AG09309 (cell line): ENCODE measurements around the gene NLRC3.

ENCODE experiments used
- DNase-seq: peaks from one replicate; pipeline ENCODE4 v3.0.0-alpha.2; 2010; ENCODE audit warnings: low read depth
- H3K4me3 ChIP-seq: 2 replicates; pipeline ENCODE4 v1.5.1; 2011; ENCODE audit warnings: mild to moderate bottlenecking, low read depth, low read length, moderate library complexity; ENCODE audit not compliant: control insufficient read depth
- TF ChIP-seq, protein P1 (sequence below): IDR thresholded peaks from 2 replicates; pipeline ENCODE4 v1.5.1; 2011; ENCODE audit warnings: mild to moderate bottlenecking, low read depth, low read length, inconsistent platforms; ENCODE audit not compliant: insufficient read depth, control insufficient read depth; ENCODE audit errors: missing control alignments

Gene NLRC3

GRCh38 chr16:3515897-3516296 is 61.3 kb downstream of the NLRC3 start:
- no peak for DNase-seq
- TF ChIP-seq, protein P1, sequence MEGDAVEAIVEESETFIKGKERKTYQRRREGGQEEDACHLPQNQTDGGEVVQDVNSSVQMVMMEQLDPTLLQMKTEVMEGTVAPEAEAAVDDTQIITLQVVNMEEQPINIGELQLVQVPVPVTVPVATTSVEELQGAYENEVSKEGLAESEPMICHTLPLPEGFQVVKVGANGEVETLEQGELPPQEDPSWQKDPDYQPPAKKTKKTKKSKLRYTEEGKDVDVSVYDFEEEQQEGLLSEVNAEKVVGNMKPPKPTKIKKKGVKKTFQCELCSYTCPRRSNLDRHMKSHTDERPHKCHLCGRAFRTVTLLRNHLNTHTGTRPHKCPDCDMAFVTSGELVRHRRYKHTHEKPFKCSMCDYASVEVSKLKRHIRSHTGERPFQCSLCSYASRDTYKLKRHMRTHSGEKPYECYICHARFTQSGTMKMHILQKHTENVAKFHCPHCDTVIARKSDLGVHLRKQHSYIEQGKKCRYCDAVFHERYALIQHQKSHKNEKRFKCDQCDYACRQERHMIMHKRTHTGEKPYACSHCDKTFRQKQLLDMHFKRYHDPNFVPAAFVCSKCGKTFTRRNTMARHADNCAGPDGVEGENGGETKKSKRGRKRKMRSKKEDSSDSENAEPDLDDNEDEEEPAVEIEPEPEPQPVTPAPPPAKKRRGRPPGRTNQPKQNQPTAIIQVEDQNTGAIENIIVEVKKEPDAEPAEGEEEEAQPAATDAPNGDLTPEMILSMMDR: no peak

DNA sequence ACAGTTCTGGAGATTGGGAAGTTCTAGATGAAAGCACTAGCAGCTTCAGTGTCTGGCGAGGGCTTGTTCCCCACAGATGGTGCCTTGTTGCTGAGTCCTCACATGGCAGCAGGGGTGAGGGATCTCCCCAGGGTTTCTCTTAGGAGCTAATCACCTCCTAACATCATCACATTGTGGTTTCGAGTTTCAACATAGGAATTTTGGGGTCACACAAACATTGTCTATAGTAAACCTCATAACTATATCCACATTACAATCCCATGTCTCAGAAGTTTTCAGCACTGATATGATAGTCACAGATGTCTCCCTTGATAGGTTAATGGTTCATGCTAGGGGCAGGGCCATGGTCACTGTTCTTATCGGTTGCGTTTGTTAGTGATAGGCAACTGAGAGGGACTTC is 62.6 kb downstream of the NLRC3 start:
- no peak overlapping the region for H3K4me3 ChIP-seq
- TF ChIP-seq, protein P1: no peak
- peak; percentile 24 for DNase-seq

More at GRCh38 chr16:3515897-3516296, 61.3 kb downstream of the NLRC3 start:
- H3K4me3 ChIP-seq: no peak overlapping the region

DNA sequence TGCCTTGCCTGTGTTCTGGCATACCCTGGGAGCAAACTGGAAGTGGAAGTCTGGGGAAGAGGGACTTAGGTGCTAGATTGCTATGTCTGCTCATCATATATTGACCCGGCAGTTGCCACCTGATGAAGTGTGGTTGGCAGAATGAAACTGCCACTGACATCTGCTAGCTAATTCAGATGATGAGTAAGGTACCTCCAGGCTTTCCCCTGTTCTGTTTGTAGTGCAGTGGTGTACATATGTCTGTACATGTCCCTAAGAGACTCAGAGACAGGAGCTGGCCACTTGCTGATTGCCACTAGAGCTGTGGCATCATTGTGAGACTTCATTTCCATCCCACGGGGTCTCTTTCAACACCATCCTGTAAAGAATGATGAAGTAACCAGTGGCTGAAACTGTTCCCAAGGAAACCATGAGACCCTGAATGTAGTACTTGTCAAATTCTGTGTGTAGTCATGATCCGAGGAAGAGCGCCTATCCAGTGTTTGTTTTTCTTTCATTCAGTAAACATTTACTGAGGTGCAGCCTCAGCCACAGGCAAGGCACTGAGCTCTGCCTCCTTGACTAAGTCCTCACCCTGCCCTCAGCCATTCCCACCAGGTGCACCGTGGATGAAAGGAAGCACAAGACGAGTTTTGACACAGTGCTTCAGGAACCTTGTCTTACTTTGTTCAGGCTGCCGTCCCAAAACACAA is 63.2 kb downstream of the NLRC3 start:
- no peak overlapping the region for H3K4me3 ChIP-seq
- no peak for DNase-seq
- TF ChIP-seq, protein P1: no peak

GRCh38 chr16:3511286-3512180 is 65.7 kb downstream of the NLRC3 start:
- DNase-seq: no peak
- no peak overlapping the region for H3K4me3 ChIP-seq
- TF ChIP-seq, protein P1: no peak

DNA sequence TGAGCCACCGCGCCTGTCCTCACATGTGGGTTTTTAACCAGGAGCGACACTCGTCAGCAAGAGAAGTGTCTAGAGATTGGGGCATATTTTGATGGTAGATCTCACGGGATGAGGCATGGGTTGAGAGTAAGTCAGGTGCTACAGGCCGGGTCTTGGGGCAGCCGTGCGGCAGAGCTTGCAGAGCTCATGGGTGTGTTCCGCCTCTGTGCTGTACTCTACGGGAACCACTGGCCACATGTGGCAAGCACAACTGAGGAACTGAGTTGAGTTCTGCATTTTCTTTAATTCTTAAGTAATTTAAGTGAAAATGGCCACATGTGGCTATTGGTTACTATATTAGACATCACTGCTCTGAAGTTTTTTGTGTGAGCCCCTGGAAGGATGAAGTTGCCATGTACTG is 66.8 kb downstream of the NLRC3 start:
- DNase-seq: no peak
- TF ChIP-seq, protein P1: no peak
- H3K4me3 ChIP-seq: no peak overlapping the region

- no peak for DNase-seq
- TF ChIP-seq, protein P1: no peak
Measured at GRCh38 chr16:3509470-3509928, 67.7 kb downstream of the NLRC3 start.

More at GRCh38 chr16:3509470-3509928, 67.7 kb downstream of the NLRC3 start:
- H3K4me3 ChIP-seq: no peak overlapping the region
